B cell (primary cell): ENCODE measurements around the gene CHTOP. TPM values are rescaled to one million over a fixed set of nuclear protein-coding genes. Genes with fewer than 3 reads are reported as not detected.

ENCODE experiments used
- ATAC-seq: fragments of 200-7000 bp; cut with Tn5 transposase; one replicate; pipeline ENCODE4 v1.10.0; 2021; ENCODE audit warnings: low read depth, mild to moderate bottlenecking, moderate number of reproducible peaks, moderate library complexity
- CTCF ChIA-PET: fragments of 350-600 bp; sonication (Branson Sonifier 250); formaldehyde crosslinking; loops from one replicate; lab custom pipeline; 2021; ENCODE audit warnings: antibody characterized with exemption, inconsistent platforms; lab: Charles Lee
- POLR2A ChIA-PET: fragments of 350-600 bp; sonication (Branson Sonifier 250); formaldehyde crosslinking; loops from one replicate; lab custom pipeline; 2021; ENCODE audit warnings: antibody characterized with exemption; lab: Charles Lee
- DNase-seq: peaks from one replicate; pipeline ENCODE4 v3.0.0; 2013
- H2AFZ ChIP-seq: 2 replicates; pipeline ENCODE4 v1.6.1; 2012; ENCODE audit warnings: mild to moderate bottlenecking, low read depth, low read length; ENCODE audit not compliant: insufficient read depth, poor library complexity, severe bottlenecking
- H3K27ac ChIP-seq, 2 donors: 1 replicate in 1 of 2; 2 replicates in 1 of 2; pipeline ENCODE4 v1.5.1; 2012 to 2013; ENCODE audit warnings: low read length in 2 of 2, mild to moderate bottlenecking in 2 of 2, moderate library complexity in 1 of 2
- H3K27me3 ChIP-seq, 4 experiments: fragments of 200-600 bp in 1 of 4; sonication (generic) in 1 of 4; replicated peaks in 1 of 4; 1 replicate in 2 of 4; 2 replicates in 2 of 4; pipeline versions ENCODE4 v1.6.1 to v1.7.0; 2013 to 2016; ENCODE audit warnings: low read length in 3 of 4, mild to moderate bottlenecking in 2 of 4, mixed read lengths in 1 of 4, moderate library complexity in 1 of 4; ENCODE audit not compliant: insufficient read depth in 4 of 4, control insufficient read depth in 3 of 4; ENCODE audit errors: control extremely low read depth in 1 of 4
- H3K36me3 ChIP-seq, 2 experiments: replicated peaks in 1 of 2; 1 replicate in 1 of 2; 2 replicates in 1 of 2; pipeline versions ENCODE4 v1.6.1 to v1.7.1; 2013; ENCODE audit warnings: low read length in 1 of 2; ENCODE audit not compliant: insufficient read depth in 2 of 2, control insufficient read depth in 1 of 2; ENCODE audit errors: control extremely low read depth in 1 of 2, extremely low read depth in 1 of 2
- H3K4me1 ChIP-seq, 2 donors: fragments of 200-600 bp in 1 of 2; sonication (generic) in 1 of 2; 1 replicate in 1 of 2; 2 replicates in 1 of 2; pipeline versions ENCODE4 v1.5.1 to v1.6.1; 2013 to 2017; ENCODE audit warnings: low read length in 2 of 2; ENCODE audit not compliant: control insufficient read depth in 2 of 2, insufficient read depth in 2 of 2
- H3K4me2 ChIP-seq: replicated peaks from 2 replicates; pipeline ENCODE3; 2012; ENCODE audit warnings: mild to moderate bottlenecking, low read depth, low read length; ENCODE audit not compliant: poor library complexity, severe bottlenecking
- H3K4me3 ChIP-seq, 5 experiments: fragments of 200-600 bp in 1 of 5; sonication (generic) in 1 of 5; 1 replicate in 3 of 5; 2 replicates in 2 of 5; pipeline versions ENCODE4 v1.5.1 to v1.7.0; 2011 to 2016; ENCODE audit warnings: low read length in 4 of 5, mild to moderate bottlenecking in 4 of 5, low read depth in 2 of 5, control low read depth in 1 of 5, moderate library complexity in 1 of 5; ENCODE audit not compliant: insufficient read depth in 1 of 5; ENCODE audit errors: control extremely low read depth in 1 of 5, extremely low read depth in 1 of 5
- H3K79me2 ChIP-seq: fragments of 200-600 bp; sonication (generic); one replicate; pipeline ENCODE4 v1.6.0; 2016; ENCODE audit warnings: low read length; ENCODE audit not compliant: control insufficient read depth, insufficient read depth
- H3K9ac ChIP-seq: fragments of 200-600 bp; sonication (generic); 2 replicates; pipeline ENCODE4 v1.6.1; 2017; ENCODE audit warnings: mild to moderate bottlenecking, low read length, moderate library complexity
- H3K9me3 ChIP-seq, 3 donors: one replicate each; pipeline versions ENCODE4 v1.6.1 to v1.7.1; 2013; ENCODE audit warnings: low read length in 2 of 3; ENCODE audit not compliant: control insufficient read depth in 2 of 3, insufficient read depth in 1 of 3; ENCODE audit errors: control extremely low read depth in 1 of 3
- H4K20me1 ChIP-seq: 2 replicates; pipeline ENCODE4 v1.6.0; 2012; ENCODE audit warnings: mild to moderate bottlenecking, low read length; ENCODE audit not compliant: insufficient read depth, control insufficient read depth, poor library complexity, severe bottlenecking
- H3K27ac Mint-ChIP-seq: one replicate; pipeline ENCODE4 v1.8.0; 2021; ENCODE audit warnings: mixed read lengths
- H3K27me3 Mint-ChIP-seq: one replicate; pipeline ENCODE4 v1.8.0; 2021; ENCODE audit warnings: mixed read lengths
- H3K4me1 Mint-ChIP-seq: one replicate; pipeline ENCODE4 v1.8.0; 2021; ENCODE audit warnings: mixed read lengths
- H3K4me3 Mint-ChIP-seq: one replicate; pipeline ENCODE4 v1.8.0; 2021; ENCODE audit warnings: mixed read lengths
- H3K9me3 Mint-ChIP-seq: one replicate; pipeline ENCODE4 v1.8.0; 2022; ENCODE audit warnings: mixed read lengths; ENCODE audit not compliant: insufficient read depth
- EZH2 ChIP-seq: IDR thresholded peaks from 2 replicates; pipeline ENCODE4 v1.6.1; 2012; ENCODE audit warnings: borderline replicate concordance, low read depth, mild to moderate bottlenecking, moderate library complexity, low read length; ENCODE audit not compliant: insufficient read depth, poor library complexity, severe bottlenecking
- WGBS: methylation state at CpG from one replicate; pipeline ENCODE4 v1.1.5; 2013; ENCODE audit warnings: missing lambda C conversion rate; ENCODE audit not compliant: insufficient coverage; 5-methylcytosine and 5-hydroxymethylcytosine counted together
- intact Hi-C: fragments of 100-400 bp; cut with micrococcal nuclease; formaldehyde crosslinking; loops from one replicate; pipeline ENCODE4 v1.10.0; 2022
- polyA plus RNA-seq: library from polyadenylated mRNA; depleted of rRNA; stranded (reverse); fragments of >200 nt; gene quantifications from 2 replicates; pipeline ENCODE4 v1.2.3, GENCODE V29; 2012
- total RNA-seq, 2 donors: library from RNA; stranded (reverse); fragments of 120-200 nt in 1 of 2; gene quantifications; 1 replicate in 1 of 2; 2 replicates in 1 of 2; pipeline versions ENCODE4 v1.2.3 to v1.2.4, GENCODE V29; 2013 to 2022
- TF ChIP-seq, protein P1 (sequence below): fragments of 200-600 bp; IDR thresholded peaks from one replicate; pipeline ENCODE4 v1.8.0; 2022; ENCODE audit warnings: antibody characterized with exemption, mild to moderate bottlenecking

Gene CHTOP
- total and polyA plus RNA-seq, 2 donors (not counting 1 experiment from before 2014, with no cell fraction given): 87.0 to 156 TPM

DNA sequence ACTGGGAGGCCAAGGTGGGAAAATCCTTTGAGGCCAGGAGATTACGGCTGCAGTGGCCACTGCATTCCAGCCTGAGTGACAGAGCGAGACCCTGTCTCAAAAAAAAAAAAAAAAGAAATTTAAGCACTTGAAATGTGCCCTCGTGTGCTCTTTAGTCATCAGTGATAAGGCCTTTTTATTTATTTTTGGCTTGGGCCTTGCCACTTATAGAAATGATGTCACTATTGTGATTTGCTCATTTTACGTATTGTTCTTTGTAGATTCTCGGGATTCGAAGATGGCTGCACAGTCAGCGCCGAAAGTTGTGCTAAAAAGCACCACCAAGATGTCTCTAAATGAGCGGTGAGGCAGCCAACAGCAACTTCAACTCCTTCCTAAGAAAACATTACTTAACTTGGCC is 2.4 kb downstream of the CHTOP start:
- H3K9me3 Mint-ChIP-seq: no peaks in the 10 kb centered on the region
- POLR2A ChIA-PET: no interaction called here
- H3K79me2 ChIP-seq: peaks cover 70% of the 10 kb centered on the region
- intact Hi-C loops: loop anchor here (10.0 kb wide), 1 partner anchor 102 kb away; the partner anchor contains the start of gene S100A6
- H3K9me3 ChIP-seq: peaks cover 0 to 7% (median 0%) of the 10 kb centered on the region in 3 donors
- H3K27ac ChIP-seq: no peak overlapping the region
- H3K27me3 ChIP-seq: no peaks in the 10 kb centered on the region
- H3K4me3 ChIP-seq: no peak overlapping the region
- 100% methylated on average over 9 of the region's 9 CpGs for WGBS
- H3K9ac ChIP-seq: no peak overlapping the region
- no peak overlapping the region for H2AFZ ChIP-seq
- no peak overlapping the region for H3K27ac Mint-ChIP-seq
- H3K4me2 ChIP-seq: no peak overlapping the region
- H3K4me1 Mint-ChIP-seq: peaks cover 44% of the 10 kb centered on the region
- peaks cover 31 to 54% of the 10 kb centered on the region in 2 experiments for H3K36me3 ChIP-seq
- no peaks in the 10 kb centered on the region for H3K27me3 Mint-ChIP-seq
- DNase-seq (no peak), ATAC-seq (no peak)
- H3K4me3 Mint-ChIP-seq: peak overlapping the region; percentile 19
- peaks cover 9 to 24% of the 10 kb centered on the region in 2 donors for H3K4me1 ChIP-seq
- CTCF ChIA-PET: interaction anchor here (0.6 to 1.0 kb wide), 2 partner anchors 10 to 64 kb away, joined by 3 to 4 read pairs; no protein-coding TSS in a partner anchor
- TF ChIP-seq, protein P1, sequence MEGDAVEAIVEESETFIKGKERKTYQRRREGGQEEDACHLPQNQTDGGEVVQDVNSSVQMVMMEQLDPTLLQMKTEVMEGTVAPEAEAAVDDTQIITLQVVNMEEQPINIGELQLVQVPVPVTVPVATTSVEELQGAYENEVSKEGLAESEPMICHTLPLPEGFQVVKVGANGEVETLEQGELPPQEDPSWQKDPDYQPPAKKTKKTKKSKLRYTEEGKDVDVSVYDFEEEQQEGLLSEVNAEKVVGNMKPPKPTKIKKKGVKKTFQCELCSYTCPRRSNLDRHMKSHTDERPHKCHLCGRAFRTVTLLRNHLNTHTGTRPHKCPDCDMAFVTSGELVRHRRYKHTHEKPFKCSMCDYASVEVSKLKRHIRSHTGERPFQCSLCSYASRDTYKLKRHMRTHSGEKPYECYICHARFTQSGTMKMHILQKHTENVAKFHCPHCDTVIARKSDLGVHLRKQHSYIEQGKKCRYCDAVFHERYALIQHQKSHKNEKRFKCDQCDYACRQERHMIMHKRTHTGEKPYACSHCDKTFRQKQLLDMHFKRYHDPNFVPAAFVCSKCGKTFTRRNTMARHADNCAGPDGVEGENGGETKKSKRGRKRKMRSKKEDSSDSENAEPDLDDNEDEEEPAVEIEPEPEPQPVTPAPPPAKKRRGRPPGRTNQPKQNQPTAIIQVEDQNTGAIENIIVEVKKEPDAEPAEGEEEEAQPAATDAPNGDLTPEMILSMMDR: no peak
- TF ChIP-seq EZH2: no peak
- peaks cover 18% of the 10 kb centered on the region for H4K20me1 ChIP-seq

DNA sequence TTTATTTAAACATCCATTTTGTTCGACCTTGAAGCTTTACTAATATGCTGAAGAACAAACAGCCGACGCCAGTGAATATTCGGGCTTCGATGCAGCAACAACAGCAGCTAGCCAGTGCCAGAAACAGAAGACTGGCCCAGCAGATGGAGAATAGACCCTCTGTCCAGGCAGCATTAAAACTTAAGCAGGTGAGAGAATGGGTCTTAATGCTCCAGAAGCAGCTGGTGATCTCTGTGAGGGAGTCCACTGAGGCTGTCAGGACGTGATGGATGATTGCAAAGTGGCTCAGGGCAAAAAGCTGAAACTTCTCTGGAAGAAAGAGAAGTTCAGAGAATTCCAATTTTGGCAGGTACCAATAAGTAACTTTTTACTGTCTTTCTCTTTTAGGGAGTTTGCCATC is 4.4 kb downstream of the CHTOP start:
- H3K36me3 ChIP-seq: peaks cover 46 to 73% of the 10 kb centered on the region in 2 experiments
- no peak overlapping the region for H3K27ac ChIP-seq
- ChIA-PET CTCF (no interaction called here), POLR2A (no interaction called here)
- Mint-ChIP-seq H3K9me3 (no peaks in the 10 kb centered on the region), H3K27ac (no peak overlapping the region), H3K27me3 (no peaks in the 10 kb centered on the region), H3K4me1 (peaks cover 45% of the 10 kb centered on the region), H3K4me3 (no peak overlapping the region)
- ATAC-seq (no peak), DNase-seq (no peak)
- H3K79me2 ChIP-seq: peaks cover 89% of the 10 kb centered on the region
- H3K4me2 ChIP-seq: no peak overlapping the region
- peaks cover 0 to 5% (median 0%) of the 10 kb centered on the region in 3 donors for H3K9me3 ChIP-seq
- H3K4me1 ChIP-seq: peaks cover 8 to 21% of the 10 kb centered on the region in 2 donors
- WGBS: 93% methylated on average over 6 of the region's 6 CpGs
- intact Hi-C loops: loop anchor here (10.0 kb wide), 1 partner anchor 103 kb away; the partner anchor contains the start of gene S100A6
- TF ChIP-seq, protein P1: no peak
- H3K27me3 ChIP-seq: no peaks in the 10 kb centered on the region
- peaks cover 26% of the 10 kb centered on the region for H4K20me1 ChIP-seq
- no peak overlapping the region for H3K4me3 ChIP-seq
- H2AFZ ChIP-seq: no peak overlapping the region
- no peak overlapping the region for H3K9ac ChIP-seq
